Measurements from ENCODE around the gene MARVELD2.
"Not testable (repeated sequence)": the region's sequence is repeated elsewhere in the genome, so short reads cannot be mapped to it uniquely, and the experiment has no call there.

MARVELD2 gene

GRCh38 chr5:69467442-69468225 lies 52.7 kb downstream of the MARVELD2 start:
- H3K4me1 ChIP-seq (ENCODE audit: low read length): peaks cover 27% of the 10 kb centered on the region
- H3K27me3 ChIP-seq (ENCODE audit: low read depth, low read length): no peaks in the 10 kb centered on the region
- H2AFZ ChIP-seq (ENCODE audit: low read depth, low read length): peak overlapping the region; percentile 66; the same call in 1 of the 2 replicates
- H3K4me3 ChIP-seq (ENCODE audit: low read length): peak overlapping the region; percentile 75
- TF ChIP-seq EZH2phosphoT487 (IDR thresholded peaks at IDR 0.05; ENCODE audit: low read depth) (no peak), CTCF (IDR thresholded peaks at IDR 0.05; ENCODE audit: low read depth, low read length) (no peak)
- peak overlapping the region; percentile 96 for H3K4me2 ChIP-seq (ENCODE audit: low read length)
- H3K9me3 ChIP-seq (ENCODE audit: insufficient read depth, low read length): peaks cover 5% of the 10 kb centered on the region; the same call in 1 of the 2 replicates
- peak overlapping the region; percentile 99 for H3K27ac ChIP-seq (ENCODE audit: low read length)
- peaks cover 4% of the 10 kb centered on the region for H3K36me3 ChIP-seq (replicated peaks; ENCODE audit: low read depth, low read length)
- no peaks in the 10 kb centered on the region for H4K20me1 ChIP-seq (ENCODE audit: insufficient read depth, low read length)
- peak overlapping the region; percentile 74 for H3K9ac ChIP-seq (ENCODE audit: low read length)
- H3K79me2 ChIP-seq (ENCODE audit: low read length): no peaks in the 10 kb centered on the region

- H3K36me3 ChIP-seq (replicated peaks; ENCODE audit: low read depth, low read length): peaks cover 4% of the 10 kb centered on the region
- no peak overlapping the region for H2AFZ ChIP-seq (ENCODE audit: low read depth, low read length)
- H3K27me3 ChIP-seq (ENCODE audit: low read depth, low read length): no peaks in the 10 kb centered on the region
- peak overlapping the region; percentile 75; the same call in 1 of the 2 replicates for H3K4me3 ChIP-seq (ENCODE audit: low read length)
- TF ChIP-seq EZH2phosphoT487 (IDR thresholded peaks at IDR 0.05; ENCODE audit: low read depth): no peak
- TF ChIP-seq CTCF (IDR thresholded peaks at IDR 0.05; ENCODE audit: low read depth, low read length): no peak
- no peaks in the 10 kb centered on the region for H4K20me1 ChIP-seq (ENCODE audit: insufficient read depth, low read length)
- H3K79me2 ChIP-seq (ENCODE audit: low read length): no peaks in the 10 kb centered on the region
- H3K4me2 ChIP-seq (ENCODE audit: low read length): peak overlapping the region; percentile 96
- H3K9me3 ChIP-seq (ENCODE audit: insufficient read depth, low read length): peaks cover 5% of the 10 kb centered on the region; the same call in 1 of the 2 replicates
- peak overlapping the region; percentile 74; the same call in 1 of the 2 replicates for H3K9ac ChIP-seq (ENCODE audit: low read length)
- H3K4me1 ChIP-seq (ENCODE audit: low read length): peaks cover 27% of the 10 kb centered on the region
- peak overlapping the region; percentile 99 for H3K27ac ChIP-seq (ENCODE audit: low read length)
Measured at GRCh38 chr5:69468631-69469030, 53.7 kb downstream of the MARVELD2 start.

- H3K4me3 ChIP-seq (ENCODE audit: low read length); H3K36me3 ChIP-seq (replicated peaks; ENCODE audit: low read depth, low read length); H2AFZ ChIP-seq (ENCODE audit: low read depth, low read length); H3K27me3 ChIP-seq (ENCODE audit: low read depth, low read length); H3K9ac ChIP-seq (ENCODE audit: low read length); H3K79me2 ChIP-seq (ENCODE audit: low read length); H3K9me3 ChIP-seq (ENCODE audit: insufficient read depth, low read length); H3K4me2 ChIP-seq (ENCODE audit: low read length); H4K20me1 ChIP-seq (ENCODE audit: insufficient read depth, low read length); H3K27ac ChIP-seq (ENCODE audit: low read length): not testable (repeated sequence)
- peaks cover 37% of the 10 kb centered on the region for H3K4me1 ChIP-seq (ENCODE audit: low read length)
Measured at GRCh38 chr5:69471516-69471915, 56.6 kb downstream of the MARVELD2 start.

GRCh38 chr5:69472535-69473143 lies 57.7 kb downstream of the MARVELD2 start:
- not testable (repeated sequence) for H3K27ac ChIP-seq (ENCODE audit: low read length); H3K9ac ChIP-seq (ENCODE audit: low read length); H3K36me3 ChIP-seq (replicated peaks; ENCODE audit: low read depth, low read length); H4K20me1 ChIP-seq (ENCODE audit: insufficient read depth, low read length); H3K4me2 ChIP-seq (ENCODE audit: low read length); H3K9me3 ChIP-seq (ENCODE audit: insufficient read depth, low read length); H3K27me3 ChIP-seq (ENCODE audit: low read depth, low read length); H2AFZ ChIP-seq (ENCODE audit: low read depth, low read length); H3K4me3 ChIP-seq (ENCODE audit: low read length); H3K79me2 ChIP-seq (ENCODE audit: low read length)
- peaks cover 27% of the 10 kb centered on the region for H3K4me1 ChIP-seq (ENCODE audit: low read length)

GRCh38 chr5:69477170-69477569 lies 62.3 kb downstream of the MARVELD2 start:
- Histone ChIP-seq H3K27me3 (ENCODE audit: low read depth, low read length) (no peaks in the 10 kb centered on the region), H4K20me1 (ENCODE audit: insufficient read depth, low read length) (no peaks in the 10 kb centered on the region), H3K27ac (ENCODE audit: low read length) (no peak overlapping the region), H3K36me3 (replicated peaks; ENCODE audit: low read depth, low read length) (no peaks in the 10 kb centered on the region), H3K4me3 (ENCODE audit: low read length) (no peak overlapping the region), H3K4me1 (ENCODE audit: low read length) (peaks cover 11% of the 10 kb centered on the region), H3K9me3 (ENCODE audit: insufficient read depth, low read length) (no peaks in the 10 kb centered on the region), H3K79me2 (ENCODE audit: low read length) (no peaks in the 10 kb centered on the region), H3K9ac (ENCODE audit: low read length) (no peak overlapping the region), H2AFZ (ENCODE audit: low read depth, low read length) (no peak overlapping the region), H3K4me2 (ENCODE audit: low read length) (no peak overlapping the region)
- no peak for TF ChIP-seq EZH2phosphoT487 (IDR thresholded peaks at IDR 0.05; ENCODE audit: low read depth)
- TF ChIP-seq CTCF (IDR thresholded peaks at IDR 0.05; ENCODE audit: low read depth, low read length): no peak

GRCh38 chr5:69478296-69478695 lies 63.4 kb downstream of the MARVELD2 start:
- H3K4me1 ChIP-seq (ENCODE audit: low read length): peaks cover 11% of the 10 kb centered on the region
- H3K4me3 ChIP-seq (ENCODE audit: low read length); H3K79me2 ChIP-seq (ENCODE audit: low read length); H3K4me2 ChIP-seq (ENCODE audit: low read length); H3K36me3 ChIP-seq (replicated peaks; ENCODE audit: low read depth, low read length); H3K9ac ChIP-seq (ENCODE audit: low read length); H3K27ac ChIP-seq (ENCODE audit: low read length); H2AFZ ChIP-seq (ENCODE audit: low read depth, low read length); H3K9me3 ChIP-seq (ENCODE audit: insufficient read depth, low read length); H3K27me3 ChIP-seq (ENCODE audit: low read depth, low read length); H4K20me1 ChIP-seq (ENCODE audit: insufficient read depth, low read length): not testable (repeated sequence)
